ENCODE data around the gene RPTOR.

DNA sequence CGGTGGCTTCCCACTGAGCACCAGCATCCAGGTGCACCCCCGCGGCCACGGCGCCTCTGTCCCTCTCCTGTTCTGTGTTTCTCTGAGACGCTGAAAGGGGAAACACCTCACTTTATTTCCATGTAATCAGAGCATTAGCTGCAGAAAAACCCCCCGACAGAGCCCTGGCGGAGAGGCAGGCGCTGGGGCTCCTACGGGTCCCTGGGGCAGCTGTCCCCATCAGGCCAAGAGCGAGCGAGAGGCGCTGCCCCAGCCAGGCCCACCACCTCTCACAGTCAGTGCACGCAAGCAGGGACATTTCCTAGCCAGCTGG, 419.9 kb downstream of the RPTOR start:
- TF ChIP-seq OSR1 (CRISPR knock-in tag; IDR thresholded peaks at IDR 0.05) = no peak
- TF ChIP-seq ARNTL (CRISPR knock-in tag; IDR thresholded peaks at IDR 0.05; ENCODE audit: borderline replicate concordance, low read depth) = no peak
- TF ChIP-seq ZFP30 (CRISPR knock-in tag; IDR thresholded peaks at IDR 0.05) = no peak
- no peak for TF ChIP-seq ZFP3 (CRISPR knock-in tag; IDR thresholded peaks at IDR 0.05)
- TF ChIP-seq, protein P1, sequence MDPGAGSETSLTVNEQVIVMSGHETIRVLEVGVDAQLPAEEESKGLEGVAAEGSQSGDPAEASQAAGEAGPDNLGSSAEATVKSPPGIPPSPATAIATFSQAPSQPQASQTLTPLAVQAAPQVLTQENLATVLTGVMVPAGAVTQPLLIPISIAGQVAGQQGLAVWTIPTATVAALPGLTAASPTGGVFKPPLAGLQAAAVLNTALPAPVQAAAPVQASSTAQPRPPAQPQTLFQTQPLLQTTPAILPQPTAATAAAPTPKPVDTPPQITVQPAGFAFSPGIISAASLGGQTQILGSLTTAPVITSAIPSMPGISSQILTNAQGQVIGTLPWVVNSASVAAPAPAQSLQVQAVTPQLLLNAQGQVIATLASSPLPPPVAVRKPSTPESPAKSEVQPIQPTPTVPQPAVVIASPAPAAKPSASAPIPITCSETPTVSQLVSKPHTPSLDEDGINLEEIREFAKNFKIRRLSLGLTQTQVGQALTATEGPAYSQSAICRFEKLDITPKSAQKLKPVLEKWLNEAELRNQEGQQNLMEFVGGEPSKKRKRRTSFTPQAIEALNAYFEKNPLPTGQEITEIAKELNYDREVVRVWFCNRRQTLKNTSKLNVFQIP (CRISPR knock-in tag; IDR thresholded peaks at IDR 0.05; ENCODE audit: borderline replicate concordance, low read depth) = no peak
- no peak for TF ChIP-seq TCF4 (CRISPR knock-in tag; IDR thresholded peaks at IDR 0.05; ENCODE audit: borderline replicate concordance)
- TF ChIP-seq, protein P2, sequence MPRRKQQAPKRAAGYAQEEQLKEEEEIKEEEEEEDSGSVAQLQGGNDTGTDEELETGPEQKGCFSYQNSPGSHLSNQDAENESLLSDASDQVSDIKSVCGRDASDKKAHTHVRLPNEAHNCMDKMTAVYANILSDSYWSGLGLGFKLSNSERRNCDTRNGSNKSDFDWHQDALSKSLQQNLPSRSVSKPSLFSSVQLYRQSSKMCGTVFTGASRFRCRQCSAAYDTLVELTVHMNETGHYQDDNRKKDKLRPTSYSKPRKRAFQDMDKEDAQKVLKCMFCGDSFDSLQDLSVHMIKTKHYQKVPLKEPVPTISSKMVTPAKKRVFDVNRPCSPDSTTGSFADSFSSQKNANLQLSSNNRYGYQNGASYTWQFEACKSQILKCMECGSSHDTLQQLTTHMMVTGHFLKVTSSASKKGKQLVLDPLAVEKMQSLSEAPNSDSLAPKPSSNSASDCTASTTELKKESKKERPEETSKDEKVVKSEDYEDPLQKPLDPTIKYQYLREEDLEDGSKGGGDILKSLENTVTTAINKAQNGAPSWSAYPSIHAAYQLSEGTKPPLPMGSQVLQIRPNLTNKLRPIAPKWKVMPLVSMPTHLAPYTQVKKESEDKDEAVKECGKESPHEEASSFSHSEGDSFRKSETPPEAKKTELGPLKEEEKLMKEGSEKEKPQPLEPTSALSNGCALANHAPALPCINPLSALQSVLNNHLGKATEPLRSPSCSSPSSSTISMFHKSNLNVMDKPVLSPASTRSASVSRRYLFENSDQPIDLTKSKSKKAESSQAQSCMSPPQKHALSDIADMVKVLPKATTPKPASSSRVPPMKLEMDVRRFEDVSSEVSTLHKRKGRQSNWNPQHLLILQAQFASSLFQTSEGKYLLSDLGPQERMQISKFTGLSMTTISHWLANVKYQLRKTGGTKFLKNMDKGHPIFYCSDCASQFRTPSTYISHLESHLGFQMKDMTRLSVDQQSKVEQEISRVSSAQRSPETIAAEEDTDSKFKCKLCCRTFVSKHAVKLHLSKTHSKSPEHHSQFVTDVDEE (CRISPR knock-in tag; IDR thresholded peaks at IDR 0.05) = no peak
- no peak for TF ChIP-seq BACH2 (CRISPR knock-in tag; IDR thresholded peaks at IDR 0.05; ENCODE audit: borderline replicate concordance)
- TF ChIP-seq, protein P3, sequence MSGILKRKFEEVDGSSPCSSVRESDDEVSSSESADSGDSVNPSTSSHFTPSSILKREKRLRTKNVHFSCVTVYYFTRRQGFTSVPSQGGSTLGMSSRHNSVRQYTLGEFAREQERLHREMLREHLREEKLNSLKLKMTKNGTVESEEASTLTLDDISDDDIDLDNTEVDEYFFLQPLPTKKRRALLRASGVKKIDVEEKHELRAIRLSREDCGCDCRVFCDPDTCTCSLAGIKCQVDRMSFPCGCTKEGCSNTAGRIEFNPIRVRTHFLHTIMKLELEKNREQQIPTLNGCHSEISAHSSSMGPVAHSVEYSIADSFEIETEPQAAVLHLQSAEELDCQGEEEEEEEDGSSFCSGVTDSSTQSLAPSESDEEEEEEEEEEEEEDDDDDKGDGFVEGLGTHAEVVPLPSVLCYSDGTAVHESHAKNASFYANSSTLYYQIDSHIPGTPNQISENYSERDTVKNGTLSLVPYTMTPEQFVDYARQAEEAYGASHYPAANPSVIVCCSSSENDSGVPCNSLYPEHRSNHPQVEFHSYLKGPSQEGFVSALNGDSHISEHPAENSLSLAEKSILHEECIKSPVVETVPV (CRISPR knock-in tag; IDR thresholded peaks at IDR 0.05) = no peak
- TF ChIP-seq, protein P4, sequence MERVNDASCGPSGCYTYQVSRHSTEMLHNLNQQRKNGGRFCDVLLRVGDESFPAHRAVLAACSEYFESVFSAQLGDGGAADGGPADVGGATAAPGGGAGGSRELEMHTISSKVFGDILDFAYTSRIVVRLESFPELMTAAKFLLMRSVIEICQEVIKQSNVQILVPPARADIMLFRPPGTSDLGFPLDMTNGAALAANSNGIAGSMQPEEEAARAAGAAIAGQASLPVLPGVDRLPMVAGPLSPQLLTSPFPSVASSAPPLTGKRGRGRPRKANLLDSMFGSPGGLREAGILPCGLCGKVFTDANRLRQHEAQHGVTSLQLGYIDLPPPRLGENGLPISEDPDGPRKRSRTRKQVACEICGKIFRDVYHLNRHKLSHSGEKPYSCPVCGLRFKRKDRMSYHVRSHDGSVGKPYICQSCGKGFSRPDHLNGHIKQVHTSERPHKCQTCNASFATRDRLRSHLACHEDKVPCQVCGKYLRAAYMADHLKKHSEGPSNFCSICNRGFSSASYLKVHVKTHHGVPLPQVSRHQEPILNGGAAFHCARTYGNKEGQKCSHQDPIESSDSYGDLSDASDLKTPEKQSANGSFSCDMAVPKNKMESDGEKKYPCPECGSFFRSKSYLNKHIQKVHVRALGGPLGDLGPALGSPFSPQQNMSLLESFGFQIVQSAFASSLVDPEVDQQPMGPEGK (CRISPR knock-in tag; IDR thresholded peaks at IDR 0.05; ENCODE audit: borderline replicate concordance) = no peak
- TF ChIP-seq ISL1 (CRISPR knock-in tag; IDR thresholded peaks at IDR 0.05) = no peak
- TF ChIP-seq CSDC2 (CRISPR knock-in tag; IDR thresholded peaks at IDR 0.05) = no peak
- TF ChIP-seq SNAI2 (CRISPR knock-in tag; IDR thresholded peaks at IDR 0.05) = no peak
- TF ChIP-seq RARB (CRISPR knock-in tag; IDR thresholded peaks at IDR 0.05) = no peak

All from SK-N-SH treated with all-trans-retinoic acid at 6 μM for 48 hours (cell line).